Ureter (tissue), 1 donor: ENCODE data around the gene GNG7. TPM values are rescaled to one million over a fixed set of nuclear protein-coding genes. Genes with fewer than 3 reads are reported as not detected.
A peak's percentile ranks its signal among the peaks of the same experiment; 100 is the strongest.
"Not testable (repeated sequence)": the region's sequence is repeated elsewhere in the genome, so short reads cannot be mapped to it uniquely, and the experiment has no call there.

Experiments
- DNase-seq: peaks from one replicate; pipeline ENCODE4 v3.0.0-alpha.2; 2020; ENCODE audit warnings: low spot score
- total RNA-seq: library from RNA; stranded (reverse); gene quantifications from one replicate; pipeline ENCODE4 v1.2.4, GENCODE V29; 2023
- donor health status: DM: yes; HTN: yes; CAD: no.

GNG7 gene
- total RNA-seq, 1 donor from 2014 or later: 6.2 TPM

DNA sequence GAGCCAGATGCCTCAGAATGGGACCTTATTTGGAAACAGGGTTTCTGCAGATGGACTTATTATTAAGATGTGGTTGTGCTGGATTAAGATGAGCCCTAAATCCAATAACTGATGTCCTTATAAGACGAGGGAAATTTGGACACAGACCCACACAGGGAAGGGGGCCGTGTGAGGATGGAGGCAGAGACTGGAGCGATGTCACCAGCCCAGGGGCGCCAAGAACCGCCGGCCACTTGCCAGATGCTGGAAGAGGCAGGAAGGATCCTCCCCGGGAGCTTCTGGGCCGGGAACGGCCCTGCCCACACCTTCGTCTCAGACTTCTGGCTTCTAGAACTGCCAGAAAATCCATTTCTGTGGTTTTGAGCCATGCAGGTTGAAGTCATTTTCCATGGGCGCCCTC lies 26.6 kb downstream of the GNG7 start:
- DNase-seq: no peak

DNA sequence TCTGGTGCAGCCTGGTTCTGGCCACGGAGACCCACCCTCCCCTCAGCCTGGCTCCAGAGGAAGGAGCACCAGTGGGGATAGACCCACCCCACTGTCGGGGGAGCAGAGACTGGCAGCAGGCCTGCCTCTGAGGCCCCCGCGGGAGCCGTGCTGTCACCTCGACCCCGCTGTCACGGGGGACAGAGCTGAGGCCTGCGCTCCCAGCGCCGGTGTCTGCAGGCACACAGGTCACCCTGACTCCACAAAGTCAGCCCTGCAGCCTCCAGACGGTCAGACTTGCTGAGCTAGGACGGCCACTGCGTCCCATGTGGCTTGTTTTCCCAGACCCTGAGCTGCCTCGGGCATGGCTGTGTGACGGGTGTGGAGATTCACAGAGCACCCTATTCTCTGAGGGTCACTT lies 32.3 kb downstream of the GNG7 start:
- DNase-seq: no peak

DNA sequence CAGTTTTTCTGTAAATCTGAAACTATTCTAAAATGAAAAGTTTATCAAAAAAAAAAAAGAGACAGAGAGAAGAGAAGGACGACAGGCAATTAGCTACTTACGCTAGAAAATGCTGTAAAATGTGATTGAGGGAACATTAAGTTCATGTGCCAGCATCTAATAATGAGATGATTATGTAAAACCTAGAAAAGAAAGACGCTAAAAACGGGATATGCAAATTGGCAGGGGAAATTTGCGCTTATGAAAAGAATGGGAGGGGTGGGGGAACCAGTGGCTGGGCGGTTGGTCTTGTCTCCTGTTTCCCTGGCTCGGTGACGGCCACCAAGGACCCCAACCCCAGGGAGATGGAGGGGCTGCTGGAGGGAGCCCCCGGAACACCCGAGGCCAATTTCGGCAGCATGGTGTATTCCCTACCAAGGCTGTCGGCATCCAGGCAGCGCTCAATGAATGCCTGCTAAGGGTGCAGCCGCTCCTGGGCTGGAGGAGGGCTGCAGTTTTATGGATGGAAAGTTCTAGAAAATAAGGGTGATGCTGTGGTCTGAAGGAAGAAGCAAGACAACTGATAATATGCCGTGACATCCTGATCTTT lies 34.2 kb downstream of the GNG7 start:
- no peak for DNase-seq

GRCh38 chr19:2667349-2667748 lies 35.1 kb downstream of the GNG7 start:
- DNase-seq: not testable (repeated sequence)

- DNase-seq: no peak
Measured at GRCh38 chr19:2666344-2666994, 36.0 kb downstream of the GNG7 start.

DNA sequence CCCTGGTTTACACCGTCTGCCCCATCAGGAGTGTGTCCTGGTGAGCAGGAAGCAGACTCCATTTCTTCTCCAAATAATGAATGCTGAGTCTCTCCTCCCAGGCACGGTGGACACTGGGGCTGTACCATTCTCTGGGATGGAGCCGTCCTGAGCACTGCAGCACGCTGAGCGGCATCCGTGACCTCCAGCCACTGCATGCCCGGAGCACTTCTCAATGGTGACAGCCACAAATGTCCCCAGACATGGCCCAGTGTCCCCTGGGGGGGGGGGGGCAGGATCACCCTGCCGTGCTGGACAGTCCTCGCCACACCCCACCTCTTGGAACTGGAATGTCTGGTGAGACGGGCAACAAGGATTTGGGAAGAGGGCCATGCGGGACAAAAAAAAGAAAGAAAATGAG lies 37.4 kb downstream of the GNG7 start:
- no peak for DNase-seq

GRCh38 chr19:2663920-2664571 lies 38.4 kb downstream of the GNG7 start:
- DNase-seq: no peak

DNA sequence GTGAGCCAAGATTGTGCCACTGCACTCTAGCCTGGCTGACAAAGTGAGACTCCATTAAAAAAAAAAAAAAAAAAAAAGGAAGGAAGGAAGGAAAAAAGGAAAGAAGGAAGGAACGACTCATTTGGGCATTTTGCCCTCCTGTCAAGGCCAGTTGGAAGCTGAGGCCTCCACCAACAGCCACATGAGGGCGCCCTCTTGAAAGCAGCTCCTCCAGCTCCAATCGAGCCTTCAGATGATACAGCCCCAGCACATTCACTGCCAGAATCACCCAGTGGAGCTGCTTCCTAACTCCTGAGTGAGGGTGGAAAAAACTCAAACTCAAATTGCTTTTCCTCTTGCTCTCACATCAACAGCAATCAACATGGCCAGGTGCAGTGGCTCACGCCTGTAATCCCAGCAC lies 40.9 kb downstream of the GNG7 start:
- DNase-seq: no peak

- DNase-seq: no peak
Measured at GRCh38 chr19:2659856-2660432, 42.5 kb downstream of the GNG7 start.

- no peak for DNase-seq
Measured at GRCh38 chr19:2656533-2656932, 46.0 kb downstream of the GNG7 start.

DNA sequence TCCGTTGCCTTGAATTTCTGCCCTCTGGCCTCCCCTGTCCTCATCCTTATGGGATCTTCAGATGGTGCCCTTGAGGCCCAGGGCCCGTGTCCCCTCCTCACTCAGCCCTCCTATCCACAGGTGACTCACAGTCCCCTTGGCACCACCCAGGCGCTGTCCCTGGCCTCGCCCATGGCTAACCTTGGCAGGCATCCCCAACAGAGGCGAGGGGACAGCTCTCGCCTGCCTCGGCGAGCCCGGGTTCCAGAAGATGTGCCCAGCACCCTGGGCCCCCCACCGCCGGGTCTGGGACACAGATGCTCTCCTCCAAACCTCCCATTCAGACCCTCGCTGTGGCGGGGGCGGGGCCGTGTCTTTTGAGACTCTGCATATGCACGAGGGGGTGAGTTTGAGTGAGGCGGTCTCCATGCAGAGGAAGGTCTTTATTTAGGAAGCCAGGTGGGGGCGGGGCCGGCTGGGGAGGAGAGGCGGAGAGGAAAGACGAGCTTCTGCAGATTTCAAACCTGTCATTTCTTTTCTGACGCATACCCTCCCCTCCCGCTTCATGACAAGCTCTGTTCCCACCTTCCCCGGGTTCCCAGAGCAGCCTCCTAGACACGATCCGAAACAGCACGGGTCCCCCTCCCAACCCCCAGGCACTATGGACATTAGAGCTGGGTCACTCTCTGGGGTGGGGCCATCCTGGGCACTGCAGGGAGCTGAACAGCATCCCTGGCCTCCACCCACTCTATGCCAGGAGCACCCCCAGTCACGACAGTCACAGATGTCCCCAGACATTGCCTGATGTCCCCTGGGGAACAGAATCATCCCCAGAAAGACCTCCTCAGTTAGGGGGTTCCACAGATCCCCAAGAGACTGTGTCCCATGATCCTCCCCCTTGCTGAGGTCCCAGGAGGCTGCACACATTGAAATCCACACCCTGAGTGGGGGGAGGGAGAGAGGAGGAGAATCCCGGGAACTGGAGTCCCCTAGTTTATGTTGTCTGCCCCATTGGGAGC lies 48.5 kb downstream of the GNG7 start:
- DNase-seq: no peak

GRCh38 chr19:2653218-2653617 lies 49.3 kb downstream of the GNG7 start:
- no peak for DNase-seq

DNA sequence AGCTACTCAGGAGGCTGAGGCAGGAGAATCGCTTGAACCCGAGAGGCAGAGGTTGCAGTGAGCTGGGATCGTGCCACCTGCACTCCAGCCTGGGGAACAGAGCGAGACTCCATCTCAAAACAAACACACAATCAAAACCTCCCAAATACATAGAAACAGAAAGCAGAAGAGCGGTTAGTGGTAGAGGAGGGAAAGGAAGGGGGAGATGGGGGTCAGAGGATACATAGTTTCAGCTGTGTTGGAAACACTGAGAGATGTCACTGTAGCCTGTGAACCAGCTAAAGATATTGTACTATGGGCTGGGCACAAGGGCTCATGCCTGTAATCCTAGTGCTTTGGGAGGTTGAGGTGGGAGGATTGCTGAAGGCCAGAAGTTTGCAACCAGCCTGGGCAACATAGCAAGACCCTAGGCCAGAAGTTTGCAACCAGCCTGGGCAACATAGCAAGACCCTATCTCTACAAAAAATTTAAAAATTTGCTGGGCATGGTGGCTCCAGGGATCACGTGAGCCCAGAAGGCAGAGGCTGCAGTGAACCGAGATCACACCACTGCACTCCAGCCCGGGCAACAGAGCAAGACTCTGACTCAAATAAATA lies 49.9 kb downstream of the GNG7 start:
- no peak for DNase-seq

GRCh38 chr19:2651002-2651733 lies 51.3 kb downstream of the GNG7 start:
- not testable (repeated sequence) for DNase-seq

DNA sequence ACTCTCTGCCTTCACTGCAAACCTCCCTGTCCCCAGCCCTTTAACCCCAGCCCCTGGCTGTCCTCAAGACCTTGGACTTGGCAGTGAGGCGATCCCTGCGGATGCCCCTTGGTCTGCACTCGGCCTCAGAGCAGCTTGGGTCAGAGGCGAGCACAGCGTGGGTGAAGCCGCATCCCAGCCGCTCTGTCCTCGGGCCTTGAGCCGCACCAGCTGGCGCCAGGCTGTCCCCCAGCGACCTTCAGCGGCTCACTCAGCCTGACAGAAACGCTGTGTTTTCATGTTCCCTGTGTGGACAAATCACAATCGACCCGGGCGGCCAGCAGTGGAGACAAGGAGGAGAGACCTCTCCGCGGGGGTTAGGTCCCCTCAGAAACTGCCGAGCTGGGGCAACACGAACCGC lies 52.0 kb downstream of the GNG7 start:
- DNase-seq: no peak

GRCh38 chr19:2648528-2648937 lies 54.0 kb downstream of the GNG7 start:
- DNase-seq: peak; percentile 66

DNA sequence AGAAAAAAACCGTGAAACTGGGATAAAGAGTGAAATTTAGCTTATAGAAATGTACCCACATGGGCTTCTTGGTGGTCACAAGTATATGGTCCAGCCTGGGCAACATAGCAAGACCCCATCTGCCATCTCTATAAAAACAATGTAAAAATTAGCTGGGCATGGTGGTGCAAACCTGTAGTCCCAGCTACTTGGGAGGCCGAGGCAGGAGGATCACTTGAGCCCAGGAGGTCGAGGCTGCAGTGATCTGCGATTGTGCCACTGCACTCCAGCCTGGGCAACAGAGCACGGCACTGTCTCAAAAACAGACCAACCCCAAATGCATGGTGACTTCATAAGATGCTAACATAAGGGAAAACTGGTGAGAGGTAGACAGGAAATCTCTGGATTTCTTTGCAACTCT lies 54.4 kb downstream of the GNG7 start:
- DNase-seq: no peak

- no peak for DNase-seq
Measured at GRCh38 chr19:2646866-2647535, 55.5 kb downstream of the GNG7 start.

GRCh38 chr19:2645826-2646225 lies 56.7 kb downstream of the GNG7 start:
- DNase-seq: no peak

DNA sequence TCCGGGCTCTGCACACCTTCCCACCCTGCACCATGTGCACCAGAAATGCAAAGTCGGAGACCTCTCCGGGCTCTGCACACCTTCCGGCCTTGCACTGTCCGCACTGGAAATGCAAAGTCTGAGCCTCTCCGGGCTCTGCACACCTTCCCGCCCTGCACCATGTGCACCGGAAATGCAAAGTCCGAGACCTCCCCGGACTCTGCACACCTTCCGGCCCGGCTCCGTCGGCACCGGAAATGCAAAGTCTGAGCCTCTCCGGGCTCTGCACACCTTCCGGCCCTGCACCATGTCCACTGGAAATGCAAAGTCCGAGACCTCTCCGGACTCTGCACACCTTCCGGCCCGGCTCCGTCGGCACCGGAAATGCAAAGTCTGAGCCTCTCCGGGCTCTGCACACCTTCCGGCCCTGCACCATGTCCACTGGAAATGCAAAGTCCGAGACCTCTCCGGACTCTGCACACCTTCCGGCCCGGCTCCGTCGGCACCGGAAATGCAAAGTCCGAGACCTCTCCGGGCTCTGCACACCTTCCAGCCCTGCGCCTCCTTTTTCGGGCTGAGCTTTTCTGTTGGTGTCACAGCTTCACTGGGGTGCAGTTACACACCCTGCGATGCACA lies 59.3 kb downstream of the GNG7 start:
- not testable (repeated sequence) for DNase-seq
